ENCODE measurements around the gene ZNF625.

- TF ChIP-seq GATA2 (IDR thresholded peaks at IDR 0.05; ENCODE audit: low read depth, low read length) = no peak
- TF ChIP-seq GATA3 (IDR thresholded peaks at IDR 0.05; ENCODE audit: low read depth, low read length) = no peak
Measured at GRCh38 chr19:12139269-12139668, 17.3 kb downstream of the ZNF625 start.
